Astrocyte (in vitro differentiated cells and primary cell): ENCODE data around the gene DIP2C. TPM values are rescaled to one million over a fixed set of nuclear protein-coding genes. Genes with fewer than 3 reads are reported as not detected.

ENCODE experiments used
- DNase-seq: peaks from one replicate; pipeline ENCODE4 v3.0.0-alpha.2; 2010; ENCODE audit warnings: low read depth
- FAIRE-seq: peaks from 2 replicates; lab custom pipeline; 2011; peaks lifted over from hg19 to GRCh38; lab: Jason Lieb, UNC
- H2AFZ ChIP-seq: 2 replicates; pipeline ENCODE4 v1.6.0; 2012; ENCODE audit warnings: low read depth, low read length, inconsistent platforms
- H3K27ac ChIP-seq: 2 replicates; pipeline ENCODE4 v1.5.1; 2011; ENCODE audit warnings: low read depth, low read length, inconsistent platforms
- H3K27me3 ChIP-seq: 2 replicates; pipeline ENCODE4 v1.6.0; 2011; ENCODE audit warnings: low read length, inconsistent platforms; ENCODE audit not compliant: insufficient read depth
- H3K36me3 ChIP-seq: 2 replicates; pipeline ENCODE4 v1.5.1; 2011; ENCODE audit warnings: low read length, inconsistent platforms; ENCODE audit not compliant: insufficient read depth
- H3K4me1 ChIP-seq: 2 replicates; pipeline ENCODE4 v1.5.1; 2011; ENCODE audit warnings: low read length, inconsistent platforms; ENCODE audit not compliant: insufficient read depth
- H3K4me2 ChIP-seq: 2 replicates; pipeline ENCODE4 v1.6.0; 2012; ENCODE audit warnings: low read length, inconsistent platforms
- H3K4me3 ChIP-seq: 2 replicates; pipeline ENCODE4 v1.5.1; 2011; ENCODE audit warnings: low read depth, mild to moderate bottlenecking, low read length, inconsistent platforms; ENCODE audit not compliant: insufficient read depth
- H3K79me2 ChIP-seq: 2 replicates; pipeline ENCODE4 v1.6.0; 2012; ENCODE audit warnings: mild to moderate bottlenecking, low read length, inconsistent platforms; ENCODE audit not compliant: insufficient read depth
- H3K9ac ChIP-seq: 2 replicates; pipeline ENCODE4 v1.6.0; 2012; ENCODE audit warnings: mild to moderate bottlenecking, low read length, inconsistent platforms
- H3K9me3 ChIP-seq: 2 replicates; pipeline ENCODE4 v1.5.1; 2012; ENCODE audit warnings: low read depth, mild to moderate bottlenecking, low read length, inconsistent platforms; ENCODE audit not compliant: insufficient read depth
- H4K20me1 ChIP-seq: 2 replicates; pipeline ENCODE4 v1.6.0; 2012; ENCODE audit warnings: low read length, inconsistent platforms; ENCODE audit not compliant: insufficient read depth
- H3K27ac Mint-ChIP-seq: one replicate; pipeline ENCODE4 v1.8.0; 2021; ENCODE audit warnings: mild to moderate bottlenecking, mixed read lengths; ENCODE audit not compliant: unreplicated experiment
- H3K27me3 Mint-ChIP-seq: one replicate; pipeline ENCODE4 v1.8.0; 2021; ENCODE audit warnings: low read depth, mixed read lengths; ENCODE audit not compliant: unreplicated experiment
- H3K36me3 Mint-ChIP-seq: one replicate; pipeline ENCODE4 v1.8.0; 2021; ENCODE audit warnings: low read depth, mixed read lengths; ENCODE audit not compliant: unreplicated experiment
- H3K4me1 Mint-ChIP-seq: one replicate; pipeline ENCODE4 v1.8.0; 2021; ENCODE audit warnings: low read depth, mixed read lengths; ENCODE audit not compliant: unreplicated experiment
- H3K4me3 Mint-ChIP-seq: one replicate; pipeline ENCODE4 v1.8.0; 2021; ENCODE audit warnings: mild to moderate bottlenecking, moderate library complexity, mixed read lengths; ENCODE audit not compliant: unreplicated experiment
- H3K9me3 Mint-ChIP-seq: one replicate; pipeline ENCODE4 v1.8.0; 2021; ENCODE audit warnings: mild to moderate bottlenecking, mixed read lengths; ENCODE audit not compliant: unreplicated experiment
- CTCF ChIP-seq: IDR thresholded peaks from 2 replicates; pipeline ENCODE4 v1.5.1; 2011; ENCODE audit warnings: low read depth, mild to moderate bottlenecking, inconsistent platforms, low read length, moderate library complexity; ENCODE audit not compliant: insufficient read depth
- EZH2 ChIP-seq: IDR thresholded peaks from 2 replicates; pipeline ENCODE4 v1.6.1; 2012; ENCODE audit warnings: mild to moderate bottlenecking, low read length, inconsistent platforms; ENCODE audit not compliant: insufficient read depth
- total RNA-seq: library from RNA; stranded (reverse); gene quantifications from 2 replicates; pipeline ENCODE4 v1.2.1, GENCODE V29; 2021

DIP2C gene
- total RNA-seq, 1 donor from 2014 or later, result 27.3 TPM

- H3K27me3 Mint-ChIP-seq, result no peaks in the 10 kb centered on the region
- Histone ChIP-seq H3K9ac (no peak overlapping the region), H3K79me2 (peaks cover 4% of the 10 kb centered on the region), H4K20me1 (peaks cover 6% of the 10 kb centered on the region), H3K4me2 (no peak overlapping the region), H3K27ac (no peak overlapping the region), H3K27me3 (no peaks in the 10 kb centered on the region), H2AFZ (no peak overlapping the region), H3K36me3 (peaks cover 13% of the 10 kb centered on the region), H3K9me3 (no peaks in the 10 kb centered on the region), H3K4me1 (peaks cover 4% of the 10 kb centered on the region), H3K4me3 (no peak overlapping the region)
- no peak for FAIRE-seq
- no peak overlapping the region for H3K27ac Mint-ChIP-seq
- H3K36me3 Mint-ChIP-seq, result peaks cover 32% of the 10 kb centered on the region
- TF ChIP-seq CTCF, result no peak
- TF ChIP-seq EZH2, result no peak
- DNase-seq, result no peak
- H3K4me1 Mint-ChIP-seq, result peaks cover 5% of the 10 kb centered on the region
- H3K9me3 Mint-ChIP-seq, result no peaks in the 10 kb centered on the region
- no peak overlapping the region for H3K4me3 Mint-ChIP-seq
Observed at GRCh38 chr10:390449-391100, 298.9 kb downstream of the DIP2C start.

- Mint-ChIP-seq H3K27me3 (no peaks in the 10 kb centered on the region), H3K9me3 (no peaks in the 10 kb centered on the region), H3K36me3 (peaks cover 32% of the 10 kb centered on the region), H3K4me1 (peaks cover 5% of the 10 kb centered on the region), H3K27ac (no peak overlapping the region), H3K4me3 (no peak overlapping the region)
- H3K36me3 ChIP-seq, result peaks cover 13% of the 10 kb centered on the region
- H3K9ac ChIP-seq, result no peak overlapping the region
- TF ChIP-seq EZH2 (no peak), CTCF (no peak)
- peaks cover 4% of the 10 kb centered on the region for H3K4me1 ChIP-seq
- no peak overlapping the region for H3K27ac ChIP-seq
- H3K27me3 ChIP-seq, result no peaks in the 10 kb centered on the region
- no peak overlapping the region for H3K4me3 ChIP-seq
- DNase-seq (no peak), FAIRE-seq (no peak)
- peaks cover 4% of the 10 kb centered on the region for H3K79me2 ChIP-seq
- H3K4me2 ChIP-seq, result no peak overlapping the region
- no peaks in the 10 kb centered on the region for H3K9me3 ChIP-seq
- no peak overlapping the region for H2AFZ ChIP-seq
- peaks cover 5% of the 10 kb centered on the region for H4K20me1 ChIP-seq
Observed at GRCh38 chr10:389836-390448, 299.5 kb downstream of the DIP2C start.

GRCh38 chr10:389261-389790 is 300.1 kb downstream of the DIP2C start:
- no peaks in the 10 kb centered on the region for H3K9me3 Mint-ChIP-seq
- TF ChIP-seq EZH2, result no peak
- TF ChIP-seq CTCF, result no peak
- peaks cover 5% of the 10 kb centered on the region for H4K20me1 ChIP-seq

More at GRCh38 chr10:389261-389790, 300.1 kb downstream of the DIP2C start:
- peaks cover 13% of the 10 kb centered on the region for H3K36me3 ChIP-seq
- Mint-ChIP-seq H3K27ac (no peak overlapping the region), H3K27me3 (no peaks in the 10 kb centered on the region), H3K4me1 (peaks cover 3% of the 10 kb centered on the region), H3K36me3 (peaks cover 32% of the 10 kb centered on the region), H3K4me3 (no peak overlapping the region)
- no peaks in the 10 kb centered on the region for H3K9me3 ChIP-seq
- FAIRE-seq (no peak), DNase-seq (no peak)
- no peaks in the 10 kb centered on the region for H3K27me3 ChIP-seq
- no peak overlapping the region for H2AFZ ChIP-seq
- H3K4me3 ChIP-seq, result no peak overlapping the region
- H3K4me2 ChIP-seq, result no peak overlapping the region
- peaks cover 4% of the 10 kb centered on the region for H3K79me2 ChIP-seq
- H3K4me1 ChIP-seq, result no peaks in the 10 kb centered on the region
- no peak overlapping the region for H3K9ac ChIP-seq
- no peak overlapping the region for H3K27ac ChIP-seq
